GM12878 (cell line): ENCODE data around the gene CAB39L. TPM values are rescaled to one million over a fixed set of nuclear protein-coding genes. Genes with fewer than 3 reads are reported as not detected.

Experiments
- ATAC-seq: fragments of 200-7000 bp; cut with Tn5 transposase; 3 replicates; pipeline ENCODE4 v1.9.1; 2020; ENCODE audit warnings: mild to moderate bottlenecking, moderate library complexity
- BruUV-seq: library from RNA; stranded (reverse); fragments of 400-500 nt; replicated peaks from 2 replicates; lab custom pipeline; 2021; lab: Mats Ljungman, UMichigan
- CTCF ChIA-PET: fragments of 300-600 bp; sonication (Branson Sonifier 250); formaldehyde crosslinking; extraction: SDS; loops from one replicate; lab custom pipeline; 2021; ENCODE audit warnings: inconsistent platforms; lab: Yijun Ruan, JAX
- POLR2A ChIA-PET: fragments of 350-600 bp; formaldehyde crosslinking; extraction: SDS; loops from one replicate; lab custom pipeline; 2021; ENCODE audit warnings: inconsistent platforms; lab: Charles Lee
- RAD21 ChIA-PET: fragments of 300-600 bp; sonication (Branson Sonifier 250); formaldehyde crosslinking; loops from one replicate; lab custom pipeline; 2023; ENCODE audit warnings: antibody characterized with exemption; ENCODE audit not compliant: unreplicated experiment; lab: Charles Lee
- SMC1A ChIA-PET: fragments of 300-600 bp; sonication (Branson Sonifier 250); formaldehyde crosslinking; loops from one replicate; lab custom pipeline; 2023; ENCODE audit not compliant: unreplicated experiment, uncharacterized antibody; lab: Charles Lee
- DNase-seq: peaks from one replicate; pipeline ENCODE4 v3.0.0-alpha.2; 2011; ENCODE audit warnings: low read depth, low spot score
- FAIRE-seq: peaks from 3 replicates; lab custom pipeline; 2011; peaks lifted over from hg19 to GRCh38; lab: Jason Lieb, UNC
- H2AFZ ChIP-seq: 2 replicates; pipeline ENCODE4 v1.6.0; 2011; ENCODE audit warnings: low read depth, low read length, control low read depth; ENCODE audit not compliant: control insufficient read depth
- H3K27ac ChIP-seq: 2 replicates; pipeline ENCODE4 v1.5.1; 2011; ENCODE audit warnings: control low read depth; ENCODE audit not compliant: control insufficient read depth, insufficient read depth
- H3K27me3 ChIP-seq, 2 experiments: replicated peaks in 1 of 2; 2 replicates each; pipeline versions ENCODE4 v1.6.0 to v1.6.1; 2011; ENCODE audit warnings: low read length in 1 of 2; ENCODE audit not compliant: control insufficient read depth in 2 of 2, insufficient read depth in 2 of 2
- H3K36me3 ChIP-seq, 2 experiments: 2 replicates each; pipeline ENCODE4 v1.5.1; 2011; ENCODE audit warnings: low read length in 1 of 2; ENCODE audit not compliant: control insufficient read depth in 2 of 2, insufficient read depth in 2 of 2
- H3K4me1 ChIP-seq: 2 replicates; pipeline ENCODE4 v1.6.1; 2011; ENCODE audit warnings: mild to moderate bottlenecking, low read length, moderate library complexity, mixed read lengths; ENCODE audit not compliant: control insufficient read depth, insufficient read depth
- H3K4me2 ChIP-seq: 2 replicates; pipeline ENCODE4 v1.6.0; 2011; ENCODE audit warnings: control low read depth; ENCODE audit not compliant: control insufficient read depth, insufficient read depth
- H3K4me3 ChIP-seq: fragments of 200-600 bp; sonication (generic); 2 replicates; pipeline ENCODE4 v1.5.1; 2016
- H3K79me2 ChIP-seq: 2 replicates; pipeline ENCODE4 v1.6.0; 2011; ENCODE audit warnings: low read length; ENCODE audit not compliant: control insufficient read depth, insufficient read depth
- H3K9ac ChIP-seq: 2 replicates; pipeline ENCODE4 v1.8.0; 2011; ENCODE audit warnings: low read length, control low read depth, mixed read lengths; ENCODE audit not compliant: control insufficient read depth, insufficient read depth
- H3K9me3 ChIP-seq: replicated peaks from 3 replicates; pipeline ENCODE4 v1.5.1; 2011; ENCODE audit warnings: mild to moderate bottlenecking, low read length; ENCODE audit not compliant: control insufficient read depth, insufficient read depth
- H4K20me1 ChIP-seq: 2 replicates; pipeline ENCODE4 v1.6.0; 2011; ENCODE audit not compliant: control insufficient read depth, insufficient read depth
- EED ChIP-seq: sonication (generic); IDR thresholded peaks from 2 replicates; pipeline ENCODE4 v1.6.1; 2016; ENCODE audit warnings: antibody characterized with exemption, low read depth
- ESRRA ChIP-seq: IDR thresholded peaks from 2 replicates; pipeline ENCODE4 v1.6.1; 2012; ENCODE audit warnings: mild to moderate bottlenecking, low read length, improper control_type of control experiment
- ETV6 ChIP-seq, 2 experiments: fragments of 450-650 bp in 1 of 2; IDR thresholded peaks in 1 of 2; conservative IDR thresholded peaks in 1 of 2; 2 replicates each; pipeline ENCODE4 v1.6.1; 2014; ENCODE audit warnings: antibody characterized with exemption in 1 of 2, borderline replicate concordance in 1 of 2, low read depth in 1 of 2, mild to moderate bottlenecking in 1 of 2, moderate library complexity in 1 of 2
- EZH2 ChIP-seq: IDR thresholded peaks from 2 replicates; pipeline ENCODE4 v1.6.1; 2012; ENCODE audit warnings: low read depth, mild to moderate bottlenecking, control low read depth, inconsistent platforms, low read length, borderline replicate concordance; ENCODE audit not compliant: control insufficient read depth
- MTA3 ChIP-seq: IDR thresholded peaks from 2 replicates; pipeline ENCODE4 v1.6.1; 2012; ENCODE audit warnings: low read length, inconsistent platforms, borderline replicate concordance
- MXI1 ChIP-seq: fragments of 150-350 bp; IDR thresholded peaks from 2 replicates; pipeline ENCODE4 v1.6.1; 2011; ENCODE audit warnings: low read depth, mild to moderate bottlenecking, inconsistent platforms, low read length, improper control_type of control experiment
- MYB ChIP-seq: fragments of 150-350 bp; IDR thresholded peaks from 2 replicates; pipeline ENCODE4 v1.6.1; 2014; ENCODE audit warnings: mild to moderate bottlenecking, low read depth, low read length, borderline replicate concordance
- RBBP5 ChIP-seq: fragments of 200-600 bp; sonication (generic); conservative IDR thresholded peaks from 2 replicates; pipeline ENCODE4 v1.6.1; 2016
- SREBF1 ChIP-seq: IDR thresholded peaks from 2 replicates; pipeline ENCODE4 v1.6.1; 2012; ENCODE audit warnings: mild to moderate bottlenecking, low read length
- YBX1 ChIP-seq: fragments of 450-650 bp; IDR thresholded peaks from 2 replicates; pipeline ENCODE4 v1.6.1; 2016; ENCODE audit warnings: antibody characterized with exemption
- WGBS: methylation state at CpG from one replicate; pipeline ENCODE4 v1.1.6; 2016; ENCODE audit warnings: low lambda C conversion rate; ENCODE audit not compliant: insufficient replicate concordance, insufficient coverage; ENCODE audit errors: missing lambda C conversion rate; 5-methylcytosine and 5-hydroxymethylcytosine counted together
- in situ Hi-C: fragments of 300-500 bp; cut with MboI; formaldehyde crosslinking; loops from 9 replicates; pipeline ENCODE4 v1.14.3; 2018; ENCODE audit warnings: mixed read lengths
- intact Hi-C: fragments of 100-400 bp; cut with micrococcal nuclease; formaldehyde crosslinking; loops from one replicate; pipeline ENCODE4 v1.14.2; 2022; ENCODE audit not compliant: unreplicated experiment
- polyA plus RNA-seq, 11 experiments: library from polyadenylated mRNA; depleted of rRNA in 4 of 11; unstranded in 6 of 11; stranded (reverse) in 5 of 11; fragments of >200 nt; fragmentation: Nextera tagmentation in 4 of 11; fragmentation: Illumina TruSeq in 1 of 11; extraction: Ambion mirVana in 4 of 11; extraction: Trizol in 1 of 11; gene quantifications; 1 replicate in 1 of 11; 2 replicates in 10 of 11; pipeline versions ENCODE4 v1.2.1 to v1.2.3, GENCODE V29; 2011 to 2016; ENCODE audit warnings: inconsistent platforms in 2 of 11, missing spikeins in 2 of 11, low read depth in 1 of 11
- total RNA-seq, 4 experiments: library from RNA; depleted of rRNA in 3 of 4; stranded (reverse); fragments of >200 nt in 3 of 4; fragmentation: Illumina TruSeq in 1 of 4; extraction: Trizol in 1 of 4; gene quantifications; 2 replicates each; pipeline versions ENCODE4 v1.2.1 to v1.2.3, GENCODE V29; 2013 to 2021
- TF ChIP-seq, protein P1 (sequence below): IDR thresholded peaks from 2 replicates; pipeline ENCODE4 v1.6.1; 2012; ENCODE audit warnings: low read depth, low read length, improper control_type of control experiment

Gene CAB39L
- total and polyA plus RNA-seq, 10 of the 15 experiments (the other 5 are each of a cell fraction or from before 2014, with no cell fraction given), result 0.88 to 3.0 (median 1.7) TPM

GRCh38 chr13:49315036-49315565 lies 128.8 kb downstream of the CAB39L start:
- Histone ChIP-seq H3K36me3 (no peaks in the 10 kb centered on the region), H3K4me1 (no peaks in the 10 kb centered on the region), H3K9me3 (no peaks in the 10 kb centered on the region), H3K4me2 (no peak overlapping the region), H3K79me2 (no peaks in the 10 kb centered on the region), H2AFZ (no peak overlapping the region), H3K27me3 (no peaks in the 10 kb centered on the region), H3K27ac (no peak overlapping the region)
- intact Hi-C loops, result no loop called here
- CTCF ChIA-PET, result no interaction called here
- 64% methylated on average over 3 of the region's 3 CpGs for WGBS
- ATAC-seq (no peak), FAIRE-seq (no peak)
- no peak for TF ChIP-seq SREBF1
- no peak for TF ChIP-seq ETV6 (conservative IDR thresholded peaks at IDR 0.05 in 1 of 2, IDR thresholded peaks at IDR 0.05 in 1 of 2; ENCODE audit: borderline replicate concordance in 1 of 2, low read depth in 1 of 2)
- TF ChIP-seq MTA3, result no peak
- TF ChIP-seq MXI1, result no peak
- TF ChIP-seq YBX1, result no peak
- no peak for TF ChIP-seq MYB
- no peak for TF ChIP-seq ESRRA
- TF ChIP-seq EZH2, result no peak
- no peak for TF ChIP-seq EED
- TF ChIP-seq RBBP5, result no peak
- TF ChIP-seq, protein P1, sequence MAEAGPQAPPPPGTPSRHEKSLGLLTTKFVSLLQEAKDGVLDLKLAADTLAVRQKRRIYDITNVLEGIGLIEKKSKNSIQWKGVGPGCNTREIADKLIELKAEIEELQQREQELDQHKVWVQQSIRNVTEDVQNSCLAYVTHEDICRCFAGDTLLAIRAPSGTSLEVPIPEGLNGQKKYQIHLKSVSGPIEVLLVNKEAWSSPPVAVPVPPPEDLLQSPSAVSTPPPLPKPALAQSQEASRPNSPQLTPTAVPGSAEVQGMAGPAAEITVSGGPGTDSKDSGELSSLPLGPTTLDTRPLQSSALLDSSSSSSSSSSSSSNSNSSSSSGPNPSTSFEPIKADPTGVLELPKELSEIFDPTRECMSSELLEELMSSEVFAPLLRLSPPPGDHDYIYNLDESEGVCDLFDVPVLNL, result no peak
- TF ChIP-seq, all 136 proteins: peak for 0
- ChIA-PET RAD21 (no interaction called here), SMC1A (no interaction called here), POLR2A (no interaction called here)
- Histone ChIP-seq H3K4me3 (no peak overlapping the region), H3K9ac (no peak overlapping the region), H4K20me1 (no peaks in the 10 kb centered on the region)
- in situ Hi-C loops, result no loop called here
- no TSS peak for BruUV-seq
- no peak for DNase-seq
